Measurements from ENCODE around the gene ZNF595. TPM values are rescaled to one million over a fixed set of nuclear protein-coding genes. Genes with fewer than 3 reads are reported as not detected.
"Not testable (repeated sequence)": the region's sequence is repeated elsewhere in the genome, so short reads cannot be mapped to it uniquely, and the experiment has no call there.

ZNF595 gene
- total and polyA plus RNA-seq, 8 donors: 14.2 to 20.4 (median 18.7) TPM

GRCh38 chr4:85951-86350, 32.8 kb downstream of the ZNF595 start:
- peaks cover 26 to 100% of the 10 kb centered on the region in 2 donors for H3K9me3 ChIP-seq
- H3K36me3 ChIP-seq: peaks cover 0 to 76% of the 10 kb centered on the region in 2 donors
- TF ChIP-seq CTCF (IDR thresholded peaks at IDR 0.05): no peak
- intact Hi-C loops (cut with DNase I): no loop called here
- H3K4me3 ChIP-seq: no peak overlapping the region
- H3K27ac ChIP-seq: no peak overlapping the region
- DNase-seq: no peak
- no peak for ATAC-seq
- no peaks in the 10 kb centered on the region for H3K4me1 ChIP-seq
- H3K27me3 ChIP-seq: no peaks in the 10 kb centered on the region

GRCh38 chr4:86559-87324, 33.6 kb downstream of the ZNF595 start:
- H3K4me1 ChIP-seq; DNase-seq; intact Hi-C loops (cut with DNase I); H3K27me3 ChIP-seq; ATAC-seq; H3K4me3 ChIP-seq; H3K27ac ChIP-seq: not testable (repeated sequence)
- H3K9me3 ChIP-seq: peaks cover 26 to 100% of the 10 kb centered on the region in 2 donors
- H3K36me3 ChIP-seq: peaks cover 0 to 68% of the 10 kb centered on the region in 2 donors

GRCh38 chr4:98386-98785, 45.3 kb downstream of the ZNF595 start:
- ATAC-seq (no peak), DNase-seq (no peak)
- no peak overlapping the region for H3K4me3 ChIP-seq
- no peak overlapping the region for H3K27ac ChIP-seq
- TF ChIP-seq CTCF (IDR thresholded peaks at IDR 0.05): no peak
- no peaks in the 10 kb centered on the region for H3K4me1 ChIP-seq
- intact Hi-C loops (cut with DNase I): no loop called here
- H3K9me3 ChIP-seq: peaks cover 0 to 100% of the 10 kb centered on the region in 2 donors
- no peaks in the 10 kb centered on the region for H3K27me3 ChIP-seq
- no peaks in the 10 kb centered on the region for H3K36me3 ChIP-seq

- no peaks in the 10 kb centered on the region for H3K36me3 ChIP-seq
- H3K9me3 ChIP-seq: peaks cover 0 to 98% of the 10 kb centered on the region in 2 donors
- H3K4me1 ChIP-seq: no peaks in the 10 kb centered on the region
- ATAC-seq (no peak), DNase-seq (no peak)
- intact Hi-C loops (cut with DNase I): no loop called here
- no peak overlapping the region for H3K27ac ChIP-seq
- no peaks in the 10 kb centered on the region for H3K27me3 ChIP-seq
- no peak overlapping the region for H3K4me3 ChIP-seq
- TF ChIP-seq CTCF (IDR thresholded peaks at IDR 0.05): no peak
Measured at GRCh38 chr4:99863-100262, 46.7 kb downstream of the ZNF595 start.

- Histone ChIP-seq H3K36me3 (no peaks in the 10 kb centered on the region), H3K4me3 (no peak overlapping the region), H3K27me3 (peaks cover 25 to 56% of the 10 kb centered on the region in 2 donors), H3K9me3 (peaks cover 0 to 91% of the 10 kb centered on the region in 2 donors), H3K4me1 (no peaks in the 10 kb centered on the region), H3K27ac (no peak overlapping the region)
- DNase-seq: no peak
- TF ChIP-seq CTCF (IDR thresholded peaks at IDR 0.05): no peak
- ATAC-seq: no peak
- intact Hi-C loops (cut with DNase I): no loop called here
Measured at GRCh38 chr4:107083-107443, 53.9 kb downstream of the ZNF595 start.

Data from left lung (tissue), 10 donors.